SH-SY5Y (cell line): ENCODE measurements around the gene DNAH2.

Experiments used
- GATA2 ChIP-seq: IDR thresholded peaks from 2 replicates; pipeline ENCODE4 v1.6.1; 2011; ENCODE audit warnings: mild to moderate bottlenecking, low read depth, low read length
- GATA3 ChIP-seq: IDR thresholded peaks from 2 replicates; pipeline ENCODE4 v1.6.1; 2011; ENCODE audit warnings: low read depth, mild to moderate bottlenecking, low read length, moderate library complexity

- TF ChIP-seq GATA2 (no peak), GATA3 (no peak)
These were observed 13.7 kb upstream of the DNAH2 start for GRCh38 chr17:7703584-7704479.
